Breast epithelium (tissue), 3 donors: ENCODE measurements around the gene RYR1.

ENCODE experiments used
- POLR2A ChIP-seq: fragments of 450-650 bp; IDR thresholded peaks from one replicate; pipeline ENCODE4 v1.6.1; 2016; ENCODE audit warnings: antibody characterized with exemption, mild to moderate bottlenecking, moderate library complexity
- TF ChIP-seq, protein P1 (sequence below), 3 donors: fragments of 450-650 bp; IDR thresholded peaks; one replicate each; pipeline ENCODE4 v1.5.1; 2016 to 2017; ENCODE audit warnings: antibody characterized with exemption in 3 of 3, mild to moderate bottlenecking in 3 of 3, moderate library complexity in 3 of 3

- no peak for TF ChIP-seq POLR2A
- TF ChIP-seq, protein P1, sequence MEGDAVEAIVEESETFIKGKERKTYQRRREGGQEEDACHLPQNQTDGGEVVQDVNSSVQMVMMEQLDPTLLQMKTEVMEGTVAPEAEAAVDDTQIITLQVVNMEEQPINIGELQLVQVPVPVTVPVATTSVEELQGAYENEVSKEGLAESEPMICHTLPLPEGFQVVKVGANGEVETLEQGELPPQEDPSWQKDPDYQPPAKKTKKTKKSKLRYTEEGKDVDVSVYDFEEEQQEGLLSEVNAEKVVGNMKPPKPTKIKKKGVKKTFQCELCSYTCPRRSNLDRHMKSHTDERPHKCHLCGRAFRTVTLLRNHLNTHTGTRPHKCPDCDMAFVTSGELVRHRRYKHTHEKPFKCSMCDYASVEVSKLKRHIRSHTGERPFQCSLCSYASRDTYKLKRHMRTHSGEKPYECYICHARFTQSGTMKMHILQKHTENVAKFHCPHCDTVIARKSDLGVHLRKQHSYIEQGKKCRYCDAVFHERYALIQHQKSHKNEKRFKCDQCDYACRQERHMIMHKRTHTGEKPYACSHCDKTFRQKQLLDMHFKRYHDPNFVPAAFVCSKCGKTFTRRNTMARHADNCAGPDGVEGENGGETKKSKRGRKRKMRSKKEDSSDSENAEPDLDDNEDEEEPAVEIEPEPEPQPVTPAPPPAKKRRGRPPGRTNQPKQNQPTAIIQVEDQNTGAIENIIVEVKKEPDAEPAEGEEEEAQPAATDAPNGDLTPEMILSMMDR (IDR thresholded peaks at IDR 0.05) = no peak
These were observed 172.6 kb downstream of the RYR1 start for GRCh38 chr19:38606131-38606530.
